Colonic mucosa (tissue), 4 donors: ENCODE results near the gene FANCI. TPM values are rescaled to one million over a fixed set of nuclear protein-coding genes. Genes with fewer than 3 reads are reported as not detected.

Experiments
- DNase-seq: peaks from one replicate; pipeline ENCODE4 v3.0.0-alpha.2; 2020
- H3K27ac ChIP-seq: fragments of 200-600 bp; one replicate; pipeline ENCODE4 v1.8.0; 2021
- H3K27me3 ChIP-seq: fragments of 200-600 bp; one replicate; pipeline ENCODE4 v1.8.0; 2021
- H3K36me3 ChIP-seq: fragments of 200-600 bp; one replicate; pipeline ENCODE4 v1.8.0; 2021
- H3K4me1 ChIP-seq: fragments of 200-600 bp; one replicate; pipeline ENCODE4 v1.8.0; 2021; ENCODE audit warnings: mild to moderate bottlenecking
- H3K4me3 ChIP-seq: fragments of 200-600 bp; one replicate; pipeline ENCODE4 v1.8.0; 2021
- H3K9ac ChIP-seq, 2 donors: one replicate each; pipeline ENCODE4 v1.7.0; 2013; ENCODE audit warnings: control low read depth in 2 of 2, low read depth in 2 of 2, low read length in 2 of 2
- H3K9me3 ChIP-seq: fragments of 200-600 bp; one replicate; pipeline ENCODE4 v1.8.0; 2021
- CTCF ChIP-seq: fragments of 200-600 bp; IDR thresholded peaks from one replicate; pipeline ENCODE4 v1.8.0; 2022; ENCODE audit warnings: antibody characterized with exemption, mild to moderate bottlenecking
- intact Hi-C: fragments of 100-400 bp; cut with DNase I; formaldehyde crosslinking; loops from one replicate; pipeline ENCODE4 v1.14.1; 2022
- total RNA-seq, 2 donors: library from RNA; stranded (reverse); fragmentation: NEBNext Ultra II Directional in 1 of 2; extraction: Animal tissue kit (Norgen Biotek cat#: 25700) in 1 of 2; gene quantifications; one replicate each; pipeline ENCODE4 v1.2.1, GENCODE V29; 2021
- donor health status: healthy.
- donor health status: DM: no; HTN: no; CAD: no.
- donor health status: DM: no; HTN: no; CAD: no.

Gene FANCI
- total RNA-seq, 2 donors from 2014 or later: 19.9 to 76.9 TPM

- intact Hi-C loops: no loop called here
- Histone ChIP-seq H3K9me3 (no peaks in the 10 kb centered on the region), H3K4me3 (no peak overlapping the region), H3K27ac (no peak overlapping the region), H3K27me3 (no peaks in the 10 kb centered on the region), H3K4me1 (no peaks in the 10 kb centered on the region), H3K36me3 (no peaks in the 10 kb centered on the region), H3K9ac (no peak overlapping the region)
- no peak for TF ChIP-seq CTCF
- DNase-seq: no peak
Observed at GRCh38 chr15:89309993-89310392, 66.2 kb downstream of the FANCI start.

GRCh38 chr15:89315375-89315929 is 71.7 kb downstream of the FANCI start:
- Histone ChIP-seq H3K36me3 (peaks cover 23% of the 10 kb centered on the region), H3K27me3 (no peaks in the 10 kb centered on the region), H3K27ac (no peak overlapping the region), H3K9ac (no peak overlapping the region), H3K4me3 (no peak overlapping the region), H3K4me1 (no peaks in the 10 kb centered on the region), H3K9me3 (no peaks in the 10 kb centered on the region)
- no peak for TF ChIP-seq CTCF
- intact Hi-C loops: no loop called here
- no peak for DNase-seq

GRCh38 chr15:89316504-89316903 is 72.7 kb downstream of the FANCI start:
- no peak for TF ChIP-seq CTCF
- H3K36me3 ChIP-seq: peaks cover 31% of the 10 kb centered on the region
- no peak overlapping the region for H3K4me3 ChIP-seq
- no peak for DNase-seq
- intact Hi-C loops: no loop called here
- no peaks in the 10 kb centered on the region for H3K9me3 ChIP-seq
- H3K27ac ChIP-seq: no peak overlapping the region
- H3K9ac ChIP-seq: no peak overlapping the region
- no peaks in the 10 kb centered on the region for H3K4me1 ChIP-seq
- no peaks in the 10 kb centered on the region for H3K27me3 ChIP-seq

GRCh38 chr15:89317186-89317720 is 73.5 kb downstream of the FANCI start:
- H3K27me3 ChIP-seq: no peaks in the 10 kb centered on the region
- H3K27ac ChIP-seq: no peak overlapping the region
- H3K4me3 ChIP-seq: no peak overlapping the region
- no peak for DNase-seq
- peaks cover 31% of the 10 kb centered on the region for H3K36me3 ChIP-seq
- no peaks in the 10 kb centered on the region for H3K4me1 ChIP-seq
- intact Hi-C loops: no loop called here
- TF ChIP-seq CTCF: no peak
- H3K9ac ChIP-seq: no peak overlapping the region
- H3K9me3 ChIP-seq: no peaks in the 10 kb centered on the region

GRCh38 chr15:89319678-89320077 is 75.9 kb downstream of the FANCI start:
- no peaks in the 10 kb centered on the region for H3K4me1 ChIP-seq

More at GRCh38 chr15:89319678-89320077, 75.9 kb downstream of the FANCI start:
- Histone ChIP-seq H3K4me3 (no peak overlapping the region), H3K27ac (no peak overlapping the region), H3K36me3 (peaks cover 43% of the 10 kb centered on the region), H3K9me3 (no peaks in the 10 kb centered on the region), H3K27me3 (no peaks in the 10 kb centered on the region), H3K9ac (no peak overlapping the region)
- intact Hi-C loops: no loop called here
- DNase-seq: no peak
- TF ChIP-seq CTCF: no peak
